OCI-LY1 (cell line): ENCODE measurements around the gene RUFY3.
A peak's percentile ranks its signal among the peaks of the same experiment; 100 is the strongest.

Experiments
- H2AFZ ChIP-seq: fragments of 200-600 bp; sonication (generic), shearing (Covaris generic); 2 replicates; pipeline ENCODE4 v1.6.0; 2014; ENCODE audit warnings: antibody characterized with exemption, mild to moderate bottlenecking, low read length
- H3F3A ChIP-seq: fragments of 200-600 bp; sonication (generic), shearing (Covaris generic); 2 replicates; pipeline ENCODE4 v1.6.0; 2014; ENCODE audit warnings: mild to moderate bottlenecking, antibody characterized with exemption, low read length, moderate library complexity; ENCODE audit not compliant: insufficient read depth
- H3K27ac ChIP-seq: fragments of 200-600 bp; sonication (generic); 2 replicates; pipeline ENCODE4 v1.5.1; 2014; ENCODE audit warnings: low read length, mixed run types, mild to moderate bottlenecking, low read depth; ENCODE audit not compliant: poor library complexity, severe bottlenecking
- H3K27me3 ChIP-seq: fragments of 200-600 bp; sonication (generic); 2 replicates; pipeline ENCODE4 v1.6.0; 2014; ENCODE audit warnings: antibody characterized with exemption, mild to moderate bottlenecking, low read length, moderate library complexity; ENCODE audit not compliant: insufficient read depth
- H3K36me3 ChIP-seq: fragments of 200-600 bp; sonication (generic); 2 replicates; pipeline ENCODE4 v1.6.1; 2014; ENCODE audit warnings: mild to moderate bottlenecking, antibody characterized with exemption, low read length, moderate library complexity, mixed read lengths; ENCODE audit not compliant: insufficient read depth
- H3K4me1 ChIP-seq: fragments of 200-600 bp; sonication (generic); 2 replicates; pipeline ENCODE4 v1.5.1; 2014; ENCODE audit warnings: mild to moderate bottlenecking, low read length, moderate library complexity; ENCODE audit not compliant: insufficient read depth, severe bottlenecking
- H3K4me2 ChIP-seq: fragments of 200-600 bp; sonication (generic), shearing (Covaris generic); 2 replicates; pipeline ENCODE4 v1.6.1; 2014; ENCODE audit warnings: low read length
- H3K4me3 ChIP-seq: fragments of 200-600 bp; sonication (generic); 2 replicates; pipeline ENCODE4 v1.5.1; 2014; ENCODE audit warnings: low read length, low read depth, mild to moderate bottlenecking, mixed read lengths; ENCODE audit not compliant: poor library complexity, severe bottlenecking
- H3K79me2 ChIP-seq: fragments of 200-600 bp; shearing (Covaris generic); 2 replicates; pipeline ENCODE4 v1.6.1; 2016; ENCODE audit warnings: mixed run types, low read length, mixed read lengths; ENCODE audit not compliant: insufficient read depth
- H3K9ac ChIP-seq: fragments of 200-600 bp; sonication (generic), shearing (Covaris generic); 2 replicates; pipeline ENCODE4 v1.6.1; 2014; ENCODE audit warnings: mild to moderate bottlenecking, low read length, mixed read lengths
- H3K9me2 ChIP-seq: fragments of 200-600 bp; sonication (generic), shearing (Covaris generic); 2 replicates; pipeline ENCODE4 v1.6.1; 2014; ENCODE audit warnings: low read depth, mild to moderate bottlenecking, low read length, mixed read lengths
- H3K9me3 ChIP-seq: fragments of 200-600 bp; shearing (Covaris generic); 2 replicates; pipeline ENCODE4 v1.6.1; 2014; ENCODE audit warnings: low read length, mixed read lengths
- H4K20me1 ChIP-seq: fragments of 200-600 bp; sonication (generic), shearing (Covaris generic); 2 replicates; pipeline ENCODE4 v1.6.0; 2016; ENCODE audit warnings: mild to moderate bottlenecking, low read length; ENCODE audit not compliant: insufficient read depth
- CTCF ChIP-seq: fragments of 200-600 bp; sonication (generic), shearing (Covaris generic); IDR thresholded peaks from 2 replicates; pipeline ENCODE4 v1.5.1; 2017; ENCODE audit warnings: mild to moderate bottlenecking, antibody characterized with exemption, low read length, moderate library complexity, mixed read lengths
- EZH2 ChIP-seq: fragments of 200-600 bp; sonication (generic), shearing (Covaris generic); IDR thresholded peaks from 2 replicates; pipeline ENCODE4 v1.8.0; 2017; ENCODE audit warnings: borderline replicate concordance, mixed run types, mild to moderate bottlenecking, antibody characterized with exemption, low read length, moderate library complexity, mixed read lengths

RUFY3 gene

DNA sequence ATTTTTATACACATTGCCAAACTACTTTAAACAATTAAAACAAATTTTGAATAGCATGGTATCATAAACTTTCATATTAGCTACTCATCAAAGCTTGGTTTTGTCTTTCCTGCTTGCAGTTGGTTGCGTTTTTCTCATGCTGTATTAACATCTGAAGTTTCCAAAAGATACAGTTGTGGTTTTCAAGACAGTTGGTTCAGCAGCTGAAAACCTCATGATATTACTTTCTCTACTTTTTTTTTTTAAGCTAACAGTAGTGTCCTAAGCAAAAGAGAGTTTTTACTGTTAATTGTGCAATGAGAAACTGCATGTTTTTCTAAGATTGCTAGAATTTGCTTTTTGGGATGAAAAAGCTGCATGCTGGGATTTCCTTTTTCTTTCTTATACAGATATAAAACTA lies 15.2 kb downstream of the RUFY3 start:
- Histone ChIP-seq H3K27ac (peak overlapping the region; percentile 96), H3K4me1 (peaks cover 85% of the 10 kb centered on the region), H3K9me2 (no peaks in the 10 kb centered on the region), H3K4me3 (peak overlapping the region; percentile 2), H3K79me2 (peaks cover 48% of the 10 kb centered on the region), H3K4me2 (peak overlapping the region; percentile 53), H3K9me3 (no peaks in the 10 kb centered on the region), H3K36me3 (no peaks in the 10 kb centered on the region), H3K9ac (peak overlapping the region; percentile 41), H3F3A (peaks cover 12% of the 10 kb centered on the region), H3K27me3 (no peaks in the 10 kb centered on the region), H4K20me1 (no peaks in the 10 kb centered on the region), H2AFZ (no peak overlapping the region)
- no peak for TF ChIP-seq EZH2
- TF ChIP-seq CTCF, result no peak

DNA sequence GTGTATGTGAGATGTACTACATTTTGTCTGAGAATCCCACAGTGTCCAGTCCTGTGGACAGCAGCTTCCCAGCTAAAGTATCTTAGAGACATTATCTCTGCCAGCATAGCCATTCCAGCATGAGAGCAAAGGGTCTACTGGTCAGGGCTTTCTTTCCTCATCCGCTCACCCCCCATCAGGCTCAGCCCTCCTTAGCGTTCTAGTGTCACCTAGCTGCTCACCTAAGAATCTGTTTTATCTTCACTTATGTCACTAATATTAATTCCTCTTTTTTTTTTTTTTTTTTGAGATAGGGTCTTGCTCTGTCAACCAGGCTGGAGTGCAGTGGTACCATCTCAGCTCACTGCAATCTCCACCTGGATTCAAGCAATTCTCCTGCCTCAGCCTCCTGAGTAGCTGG lies 15.6 kb downstream of the RUFY3 start:
- peaks cover 89% of the 10 kb centered on the region for H3K4me1 ChIP-seq
- no peaks in the 10 kb centered on the region for H4K20me1 ChIP-seq
- H2AFZ ChIP-seq, result no peak overlapping the region
- H3K9me2 ChIP-seq, result no peaks in the 10 kb centered on the region
- H3K4me2 ChIP-seq, result peak overlapping the region; percentile 53
- peak overlapping the region; percentile 41 for H3K9ac ChIP-seq
- no peaks in the 10 kb centered on the region for H3K27me3 ChIP-seq
- peak overlapping the region; percentile 96 for H3K27ac ChIP-seq
- H3K36me3 ChIP-seq, result no peaks in the 10 kb centered on the region
- TF ChIP-seq CTCF (peak; percentile 25; the same call in 1 of the 2 replicates), EZH2 (no peak)
- H3K4me3 ChIP-seq, result peak overlapping the region; percentile 2
- H3K9me3 ChIP-seq, result no peaks in the 10 kb centered on the region
- H3K79me2 ChIP-seq, result peaks cover 47% of the 10 kb centered on the region
- H3F3A ChIP-seq, result peaks cover 12% of the 10 kb centered on the region

- H3K79me2 ChIP-seq, result peaks cover 48% of the 10 kb centered on the region
- H3K9me2 ChIP-seq, result no peaks in the 10 kb centered on the region
- H4K20me1 ChIP-seq, result no peaks in the 10 kb centered on the region
- no peak overlapping the region for H2AFZ ChIP-seq
- peak overlapping the region; percentile 43 for H3K27ac ChIP-seq
- no peak overlapping the region for H3K9ac ChIP-seq
- peaks cover 71% of the 10 kb centered on the region for H3K4me1 ChIP-seq
- TF ChIP-seq EZH2 (no peak), CTCF (no peak)
- H3K36me3 ChIP-seq, result no peaks in the 10 kb centered on the region
- H3K9me3 ChIP-seq, result no peaks in the 10 kb centered on the region
- H3K27me3 ChIP-seq, result no peaks in the 10 kb centered on the region
- no peak overlapping the region; the same call in 1 of the 2 replicates for H3K4me2 ChIP-seq
- H3K4me3 ChIP-seq, result no peak overlapping the region
- H3F3A ChIP-seq, result no peaks in the 10 kb centered on the region
Measured at GRCh38 chr4:70739496-70740337, 18.0 kb downstream of the RUFY3 start.
